Smooth muscle cell of the coronary artery (primary cell): ENCODE data around the gene SCMH1. TPM values are rescaled to one million over a fixed set of nuclear protein-coding genes. Genes with fewer than 3 reads are reported as not detected.

Experiments
- total RNA-seq: library from RNA; depleted of rRNA; stranded (reverse); fragments of >200 nt; gene quantifications from 2 replicates; pipeline ENCODE4 v1.2.3, GENCODE V29; 2014; ENCODE audit warnings: low replicate concordance

SCMH1 gene
- total RNA-seq, result 5.3 and 10.1 TPM in 2 replicates

DNA sequence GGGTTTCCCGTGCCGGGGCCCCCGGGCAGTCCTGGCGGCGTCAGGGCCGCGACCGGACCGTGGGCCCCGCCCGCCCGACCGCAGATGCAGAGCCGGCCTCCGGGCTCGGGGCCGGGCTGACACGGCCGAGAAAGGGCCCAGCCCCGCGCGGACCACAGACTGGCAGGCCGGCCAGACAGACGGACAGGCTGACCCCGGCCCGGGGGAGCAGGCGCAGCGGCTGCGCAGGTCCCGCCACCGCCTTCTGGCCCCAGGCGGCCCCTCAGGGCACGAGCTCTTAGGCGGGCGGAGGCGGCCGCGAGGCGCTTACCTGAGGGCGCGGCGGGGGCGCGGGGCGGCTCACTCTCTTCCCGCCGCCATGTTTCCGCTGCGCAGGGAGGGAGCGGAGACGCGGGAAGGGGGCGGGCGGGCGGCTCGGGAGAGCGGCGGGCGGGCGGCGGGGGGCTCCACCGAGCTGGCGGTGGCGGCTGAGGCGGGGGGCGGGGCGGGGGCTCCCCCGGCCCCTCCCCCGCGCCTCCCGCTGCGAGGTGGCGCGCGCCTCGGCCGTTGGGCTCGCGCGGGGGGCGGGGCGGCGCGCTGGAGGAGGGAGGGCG is at the start of gene SCMH1:
Gene SCMH1 (minus strand): TSS at position 558 of the 593 bp plus-strand sequence. CDS start 56,173 bp downstream, outside the sequence.

DNA sequence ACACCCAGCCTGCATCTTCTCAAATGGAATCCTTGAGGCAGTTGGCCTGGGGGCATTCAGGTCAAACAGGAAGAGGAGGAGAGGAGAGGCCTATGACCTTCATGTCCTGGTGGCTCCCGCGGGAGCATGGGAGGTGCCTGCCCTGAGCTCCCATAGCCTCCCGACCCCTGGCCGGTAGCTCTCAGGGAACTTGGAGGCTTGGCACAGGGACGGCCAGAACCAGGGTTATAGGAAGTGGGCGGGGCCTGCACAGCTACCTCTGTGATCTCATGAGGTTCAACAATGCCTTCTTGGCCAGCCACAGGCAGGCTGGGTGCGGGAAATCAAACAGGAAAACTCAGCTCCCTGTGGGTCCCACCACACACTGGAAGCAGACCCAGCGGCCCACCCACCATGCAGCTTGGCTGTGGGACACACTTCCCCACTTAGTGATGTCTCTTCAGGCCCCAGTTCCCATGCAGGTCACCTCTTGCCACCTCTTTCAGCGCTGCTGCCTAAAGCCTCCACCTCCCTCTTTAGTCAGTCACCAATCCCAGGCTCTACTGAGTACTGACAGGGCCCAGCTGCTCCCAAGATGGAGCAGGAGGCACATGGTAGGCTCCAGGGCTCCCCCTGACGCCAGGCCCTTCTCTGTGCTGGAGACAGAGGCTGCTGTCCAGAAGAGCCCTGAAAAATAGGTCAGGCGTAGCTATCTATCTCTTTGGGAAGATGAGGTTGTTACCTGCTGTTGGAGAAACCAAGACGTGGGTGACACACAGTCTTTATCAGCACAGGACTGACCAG is 220.4 kb downstream of the SCMH1 start, which contains the start of gene SLFNL1:
Gene SLFNL1 (minus strand): TSS at position 200 of the 783 bp plus-strand sequence. CDS start 1,065 bp downstream, outside the sequence.

GRCh38 chr1:40979241-40980067 is 262.7 kb downstream of the SCMH1 start, which contains the start of gene CTPS1:
TSS of gene CTPS1 (plus strand) at chr1:40979696. CDS start at chr1:40983291, 3,595 bp downstream.

Other genes starting within 250 kb of the SCMH1 start
- 0.15 and 0.35 TPM in 2 replicates for gene SLFNL1, start 220.6 kb downstream of the SCMH1 start, total RNA-seq
- not detected in 2 replicates for gene FOXO6, start 119.1 kb upstream of the SCMH1 start, total RNA-seq
- 0.35 TPM in 1 of 2 replicates, not detected in the other for gene EDN2, start 242.4 kb upstream of the SCMH1 start, total RNA-seq